ENCODE data around the gene OR9Q1.
"Not testable (repeated sequence)": the region's sequence is repeated elsewhere in the genome, so short reads cannot be mapped to it uniquely, and the experiment has no call there.

The OR9Q1 gene

GRCh38 chr11:58152781-58153180 lies 129.1 kb downstream of the OR9Q1 start:
- no peak for DNase-seq

GRCh38 chr11:58164389-58164788 lies 140.7 kb downstream of the OR9Q1 start:
- DNase-seq = no peak

GRCh38 chr11:58164990-58165389 lies 141.3 kb downstream of the OR9Q1 start:
- DNase-seq = no peak

GRCh38 chr11:58165504-58166106 lies 141.9 kb downstream of the OR9Q1 start:
- no peak for DNase-seq

- no peak for DNase-seq
Measured at GRCh38 chr11:58177409-58178054, 153.9 kb downstream of the OR9Q1 start.

- no peak for DNase-seq
Measured at GRCh38 chr11:58178444-58178843, 154.8 kb downstream of the OR9Q1 start.

- DNase-seq = no peak
Measured at GRCh38 chr11:58179648-58180047, 156.0 kb downstream of the OR9Q1 start.

GRCh38 chr11:58186938-58187337 lies 163.3 kb downstream of the OR9Q1 start:
- no peak for DNase-seq

GRCh38 chr11:58188770-58189169 lies 165.1 kb downstream of the OR9Q1 start, which contains the start of gene OR9Q2:
OR9Q2 (plus strand) TSS chr11:58189070; CDS start chr11:58190491, 1,421 bp downstream.
- DNase-seq = no peak

GRCh38 chr11:58192229-58192628 lies 168.5 kb downstream of the OR9Q1 start:
- no peak for DNase-seq

GRCh38 chr11:58193391-58193790 lies 169.7 kb downstream of the OR9Q1 start:
- no peak for DNase-seq

- no peak for DNase-seq
Measured at GRCh38 chr11:58195939-58196338, 172.3 kb downstream of the OR9Q1 start.

GRCh38 chr11:58199271-58199670 lies 175.6 kb downstream of the OR9Q1 start:
- no peak for DNase-seq

GRCh38 chr11:58204042-58204441 lies 180.4 kb downstream of the OR9Q1 start, which contains the start of gene OR1S2:
OR1S2 (minus strand) TSS chr11:58204142; CDS start chr11:58204142, 0 bp downstream.
- no peak for DNase-seq

- DNase-seq = not testable (repeated sequence)
Measured at GRCh38 chr11:58212420-58212819, 188.7 kb downstream of the OR9Q1 start, which contains the start of gene OR1S1. OR1S1 (plus strand) TSS chr11:58212720.

- DNase-seq = no peak
Measured at GRCh38 chr11:58216476-58216875, 192.8 kb downstream of the OR9Q1 start.

GRCh38 chr11:58222721-58223120 lies 199.0 kb downstream of the OR9Q1 start:
- DNase-seq = no peak

GRCh38 chr11:58227956-58228615 lies 204.4 kb downstream of the OR9Q1 start:
- DNase-seq = no peak

Data from CD4-positive, alpha-beta T cell treated with Interleukin-17A for 1 hour (primary cell).